Activated gamma-delta T cell treated with Interleukin-2 at 50 U/mL for 16 hours (primary cell): ENCODE results near the gene CLEC9A.

Experiments used
- DNase-seq: peaks from one replicate; pipeline ENCODE4 v3.0.0-alpha.2; 2020

Gene CLEC9A

DNA sequence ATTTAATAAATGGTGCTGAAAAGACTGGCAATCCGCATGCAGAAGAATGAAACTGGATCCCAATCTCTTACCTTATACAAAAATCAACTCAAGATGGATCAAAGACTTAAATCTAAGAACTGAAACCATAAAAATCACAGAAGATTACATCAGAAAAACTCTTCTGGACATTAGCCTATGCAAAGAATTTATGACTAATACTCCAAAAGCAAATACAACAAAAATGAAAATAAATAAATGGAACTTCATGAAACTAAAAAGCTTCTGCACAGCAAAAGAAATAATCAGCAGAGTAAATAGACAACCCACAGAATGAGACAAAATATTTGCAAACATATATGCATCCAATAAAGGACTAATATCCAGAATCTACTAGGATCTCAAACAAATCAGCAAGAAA, 82.6 kb downstream of the CLEC9A start:
- no peak for DNase-seq

DNA sequence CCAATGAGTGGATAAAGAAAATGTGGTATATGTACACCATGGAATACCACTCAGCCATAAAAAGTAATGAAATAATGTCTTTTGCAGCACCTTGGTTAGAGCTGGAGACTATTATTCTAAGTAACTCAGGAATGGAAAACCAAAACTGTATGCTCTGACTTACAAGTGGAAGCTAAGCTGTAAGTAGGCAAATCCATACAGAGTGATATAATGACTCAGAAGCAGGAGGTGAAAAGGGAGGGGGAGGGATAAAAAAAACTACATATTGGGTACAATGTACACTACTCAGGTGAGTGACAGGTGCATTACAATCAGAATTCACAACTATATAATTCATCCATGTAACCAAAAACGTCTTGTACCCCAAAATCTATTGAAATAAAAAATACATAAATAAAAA, 83.4 kb downstream of the CLEC9A start:
- DNase-seq: no peak

DNA sequence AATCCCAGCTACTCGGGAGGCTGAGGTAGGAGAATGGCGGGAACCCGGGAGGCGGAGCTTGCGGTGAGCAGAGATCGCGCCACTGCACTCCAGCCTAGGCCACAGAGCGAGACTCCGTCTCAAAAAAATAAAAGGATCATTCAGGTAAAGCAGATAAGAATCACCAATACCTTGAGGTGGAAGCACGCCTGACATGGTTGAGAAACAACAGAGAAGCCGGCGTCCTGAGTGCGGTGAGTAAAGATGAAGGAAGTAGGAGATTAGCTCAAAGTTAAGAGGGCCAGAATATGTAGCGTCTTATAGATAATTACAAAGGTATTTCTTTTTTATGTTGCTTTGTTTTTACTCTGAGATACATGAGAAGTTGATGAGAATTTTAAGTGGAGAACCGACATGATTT, 84.8 kb downstream of the CLEC9A start:
- no peak for DNase-seq
